Mononuclear cell (primary cell): Measurements from ENCODE around the gene FAH. TPM values are rescaled to one million over a fixed set of nuclear protein-coding genes. Genes with fewer than 3 reads are reported as not detected.

Source experiments
- H3K27me3 ChIP-seq: 2 replicates; pipeline ENCODE4 v1.6.0; 2011; ENCODE audit warnings: low read length, control low read depth; ENCODE audit not compliant: insufficient read depth
- H3K4me1 ChIP-seq: 2 replicates; pipeline ENCODE4 v1.5.1; 2011; ENCODE audit warnings: mild to moderate bottlenecking, low read length, control low read depth; ENCODE audit not compliant: insufficient read depth
- H3K4me3 ChIP-seq: 2 replicates; pipeline ENCODE4 v1.5.1; 2011; ENCODE audit warnings: mild to moderate bottlenecking, low read length, moderate library complexity
- H3K9me3 ChIP-seq: 2 replicates; pipeline ENCODE4 v1.5.1; 2011; ENCODE audit warnings: low read depth, mild to moderate bottlenecking, control low read depth, low read length
- total RNA-seq: library from RNA; depleted of rRNA; stranded (reverse); fragments of >200 nt; gene quantifications from one replicate; pipeline ENCODE4 v1.2.3, GENCODE V29; 2012

The FAH gene
- total RNA-seq, 1 donor: 4.8 TPM

DNA sequence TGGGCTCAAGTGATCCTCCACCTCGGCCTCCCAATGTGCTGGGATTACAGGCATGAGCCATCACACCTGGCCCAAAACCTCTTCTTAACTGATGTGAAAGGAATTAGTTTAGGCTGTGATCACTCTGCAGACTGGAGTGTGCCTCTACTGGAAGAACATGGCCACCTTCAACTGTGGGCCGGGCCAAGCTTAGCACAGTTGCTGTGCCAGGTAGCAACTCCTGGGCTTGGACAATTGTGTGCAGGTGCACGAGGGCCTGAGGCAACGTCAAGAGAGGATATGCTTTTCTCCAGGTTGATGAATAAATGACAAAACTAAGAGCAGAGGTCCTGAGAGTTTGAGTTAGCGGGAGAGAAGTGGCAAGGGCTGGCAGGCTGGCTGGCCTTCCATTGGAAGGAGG lies 6.5 kb downstream of the FAH start:
- Histone ChIP-seq H3K4me1 (peaks cover 52% of the 10 kb centered on the region), H3K9me3 (no peaks in the 10 kb centered on the region), H3K4me3 (no peak overlapping the region), H3K27me3 (no peaks in the 10 kb centered on the region)

DNA sequence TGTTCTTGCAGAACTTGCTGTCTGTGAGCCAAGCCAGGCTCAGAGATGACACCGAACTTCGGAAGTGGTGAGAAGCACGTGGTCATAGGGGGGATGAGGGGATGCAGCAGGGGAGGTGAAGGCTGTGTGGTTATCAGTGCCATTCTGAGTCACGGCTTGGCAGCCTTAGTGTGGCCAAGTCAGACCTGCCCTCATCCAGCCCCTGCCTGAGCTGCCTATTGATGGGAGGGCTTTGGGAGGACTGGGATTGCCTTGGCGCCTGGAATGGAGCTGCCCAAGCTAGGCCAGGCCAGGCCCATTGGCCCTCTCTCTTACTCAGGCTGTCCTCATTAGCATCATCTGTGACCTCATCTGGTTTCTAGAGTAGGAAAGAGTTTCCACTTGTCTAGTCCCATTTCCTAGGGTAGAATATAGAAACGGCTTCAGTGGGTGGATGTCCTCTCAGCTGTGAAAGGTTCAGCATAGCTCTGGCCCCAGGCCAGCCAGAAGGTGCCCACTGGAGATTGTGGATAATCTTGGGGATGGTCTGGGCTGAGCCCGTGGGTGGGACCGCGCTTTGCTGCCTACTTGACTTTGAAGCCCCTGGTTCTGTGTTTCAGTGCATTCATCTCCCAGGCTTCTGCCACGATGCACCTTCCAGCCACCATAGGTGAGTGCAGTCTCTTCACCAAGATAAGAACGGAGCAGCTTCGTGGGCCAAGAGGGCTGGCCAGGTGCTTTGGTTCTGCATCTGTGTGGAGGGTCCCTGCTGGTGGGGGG lies 7.2 kb downstream of the FAH start:
- Histone ChIP-seq H3K4me3 (no peak overlapping the region), H3K4me1 (peaks cover 45% of the 10 kb centered on the region), H3K9me3 (no peaks in the 10 kb centered on the region), H3K27me3 (no peaks in the 10 kb centered on the region)

DNA sequence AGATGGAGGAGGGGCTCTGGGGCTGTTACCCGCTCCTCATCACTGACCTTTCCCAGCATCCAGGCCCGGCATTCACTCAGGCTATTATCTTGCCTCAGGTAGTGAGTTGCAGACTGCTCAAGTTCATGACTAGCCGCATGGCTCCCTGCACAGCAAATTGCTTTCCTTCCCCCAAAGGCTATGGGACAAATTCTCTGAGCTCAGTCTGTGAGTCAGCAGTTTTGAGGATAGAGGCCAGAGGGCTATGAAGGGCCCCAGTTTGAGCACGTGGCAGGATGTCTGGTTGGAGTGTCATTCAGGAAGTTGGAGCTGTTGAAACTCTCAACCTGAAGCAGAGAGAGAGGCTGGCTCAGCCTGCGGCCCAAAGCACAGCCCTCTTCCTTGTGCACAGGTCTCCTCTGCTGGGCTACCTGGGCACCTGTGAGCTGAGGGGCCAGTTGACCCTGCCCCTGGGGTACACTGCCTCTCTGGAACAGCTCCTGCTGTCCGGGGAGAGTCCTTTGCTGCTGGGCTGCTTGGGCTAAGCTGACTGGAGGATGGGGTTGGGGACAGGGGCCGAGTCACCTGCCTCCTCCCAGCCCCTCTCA lies 7.9 kb downstream of the FAH start:
- no peaks in the 10 kb centered on the region for H3K27me3 ChIP-seq
- no peaks in the 10 kb centered on the region for H3K9me3 ChIP-seq
- H3K4me1 ChIP-seq: peaks cover 39% of the 10 kb centered on the region
- no peak overlapping the region for H3K4me3 ChIP-seq

DNA sequence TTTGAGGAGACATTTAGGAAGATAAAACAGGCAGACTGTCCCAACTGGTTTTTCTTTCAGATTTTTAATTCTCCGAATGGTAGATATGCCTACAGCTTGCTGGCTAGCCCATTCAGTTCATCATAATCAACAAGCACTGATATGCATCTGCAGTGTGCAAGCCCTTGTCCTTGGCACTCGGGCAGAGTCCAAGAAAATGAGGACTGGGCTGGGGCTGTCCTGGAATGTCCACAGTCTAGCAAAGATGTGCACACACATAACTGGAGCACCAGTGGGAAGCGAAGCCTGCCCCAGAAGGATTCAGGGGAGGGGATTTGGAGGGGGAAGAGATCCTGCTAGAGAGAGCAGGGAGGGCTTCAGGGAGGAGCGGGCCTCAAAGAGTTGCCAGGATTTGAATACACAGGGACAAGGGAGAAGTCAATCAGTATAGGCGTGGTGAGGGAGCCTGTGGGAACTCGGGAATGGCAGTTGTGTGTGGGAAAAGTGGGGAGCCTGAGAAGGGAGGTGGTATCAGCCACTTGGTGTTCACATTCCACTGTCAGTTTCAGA lies 8.7 kb downstream of the FAH start:
- Histone ChIP-seq H3K4me1 (peaks cover 32% of the 10 kb centered on the region), H3K27me3 (no peaks in the 10 kb centered on the region), H3K4me3 (no peak overlapping the region), H3K9me3 (no peaks in the 10 kb centered on the region)

DNA sequence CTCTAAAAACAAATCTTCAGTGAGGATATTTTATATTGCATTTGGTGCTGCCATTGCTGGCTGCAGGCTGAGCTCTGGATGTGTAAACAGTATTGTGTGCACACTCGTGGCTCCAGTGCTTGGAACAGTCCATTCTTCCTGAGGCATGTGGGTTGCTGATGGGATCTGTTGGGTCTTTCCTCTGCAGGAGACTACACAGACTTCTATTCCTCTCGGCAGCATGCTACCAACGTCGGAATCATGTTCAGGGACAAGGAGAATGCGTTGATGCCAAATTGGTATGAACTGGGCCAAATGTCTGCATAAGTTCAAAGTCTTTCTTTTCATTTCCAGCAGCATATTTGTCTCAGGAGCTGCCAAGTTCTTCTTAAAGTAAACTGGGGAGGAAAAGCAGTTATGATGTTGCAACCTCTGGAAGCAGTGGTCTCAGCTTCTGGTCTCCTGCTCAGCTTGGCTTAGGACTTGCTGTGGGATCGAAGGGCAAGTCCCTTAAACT lies 9.3 kb downstream of the FAH start:
- peaks cover 28% of the 10 kb centered on the region for H3K4me1 ChIP-seq
- no peaks in the 10 kb centered on the region for H3K27me3 ChIP-seq
- H3K4me3 ChIP-seq: no peak overlapping the region
- no peaks in the 10 kb centered on the region for H3K9me3 ChIP-seq

DNA sequence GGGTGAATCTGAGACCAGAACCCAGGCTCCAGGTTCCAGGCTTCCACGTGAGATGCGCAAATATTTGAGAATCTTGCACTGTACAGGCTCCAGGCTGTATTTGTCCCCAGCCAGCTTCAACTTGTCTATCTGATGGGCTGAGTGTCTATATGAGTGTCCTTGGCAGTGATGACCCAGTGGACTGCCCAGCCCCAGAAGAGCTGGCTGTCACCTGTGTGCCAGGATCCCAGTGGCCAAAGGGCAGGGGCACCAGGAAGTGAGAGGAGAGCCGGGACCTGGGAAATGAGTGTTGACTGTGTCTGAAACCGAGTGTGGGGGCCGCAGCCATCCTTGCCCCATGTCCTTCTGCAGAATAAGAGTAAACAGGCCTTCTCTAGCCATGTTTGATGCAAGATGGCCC lies 10.4 kb downstream of the FAH start:
- H3K4me3 ChIP-seq: no peak overlapping the region
- peaks cover 28% of the 10 kb centered on the region for H3K4me1 ChIP-seq
- H3K9me3 ChIP-seq: no peaks in the 10 kb centered on the region
- no peaks in the 10 kb centered on the region for H3K27me3 ChIP-seq

DNA sequence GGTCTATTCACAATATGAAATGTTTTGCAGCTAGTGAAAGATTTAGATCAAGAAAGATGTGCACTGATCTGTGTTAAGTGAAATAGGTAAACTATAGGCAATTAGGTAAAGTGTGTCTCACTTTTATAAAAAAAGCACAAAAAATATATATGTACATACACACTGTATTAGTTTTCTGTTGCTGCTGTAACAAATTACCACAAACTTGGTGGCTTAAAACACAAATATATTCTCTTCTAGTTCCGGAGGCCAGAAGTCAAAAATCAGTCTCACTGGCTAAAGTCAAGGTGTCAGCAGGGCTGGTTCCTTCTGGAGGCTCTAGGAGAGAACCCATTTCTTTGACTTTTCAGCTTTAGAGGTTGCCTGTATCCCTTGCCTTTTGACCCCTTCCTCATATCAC lies 11.1 kb downstream of the FAH start:
- Histone ChIP-seq H3K4me3 (no peak overlapping the region), H3K4me1 (peaks cover 28% of the 10 kb centered on the region), H3K9me3 (no peaks in the 10 kb centered on the region), H3K27me3 (no peaks in the 10 kb centered on the region)

DNA sequence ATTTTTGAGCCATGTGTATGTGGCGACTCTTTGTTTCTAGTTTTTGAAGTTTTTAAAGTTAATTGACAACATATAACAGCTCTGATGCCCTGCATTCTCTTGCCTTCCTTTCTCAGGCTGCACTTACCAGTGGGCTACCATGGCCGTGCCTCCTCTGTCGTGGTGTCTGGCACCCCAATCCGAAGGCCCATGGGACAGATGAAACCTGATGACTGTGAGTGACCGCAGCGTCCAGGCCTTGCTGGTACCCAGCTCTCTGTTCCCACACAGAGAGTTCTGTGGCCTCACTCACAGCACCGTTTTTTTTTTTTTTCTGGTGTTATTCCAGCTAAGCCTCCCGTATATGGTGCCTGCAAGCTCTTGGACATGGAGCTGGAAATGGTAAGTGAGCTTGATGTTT lies 15.1 kb downstream of the FAH start:
- no peak overlapping the region for H3K4me3 ChIP-seq
- H3K27me3 ChIP-seq: no peaks in the 10 kb centered on the region
- H3K4me1 ChIP-seq: no peaks in the 10 kb centered on the region
- no peaks in the 10 kb centered on the region for H3K9me3 ChIP-seq

DNA sequence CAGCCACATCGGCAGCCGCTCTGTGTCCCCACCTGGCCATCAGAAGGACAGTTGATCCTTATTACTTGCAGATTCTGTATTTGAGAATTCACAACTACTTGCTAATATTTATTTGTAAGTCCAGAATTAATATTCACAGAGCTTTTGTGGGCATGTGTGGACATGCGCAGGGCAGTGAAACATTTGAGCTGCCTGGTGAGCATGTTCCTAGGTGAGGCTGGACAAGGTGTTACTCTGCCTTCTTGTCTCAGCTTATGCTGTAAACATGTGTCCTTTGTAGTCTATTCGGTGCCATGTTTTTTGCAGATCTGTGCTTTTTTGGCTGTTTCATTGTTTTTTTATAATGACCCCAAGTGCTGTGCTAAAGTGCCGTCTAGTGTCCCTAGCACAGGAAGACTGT lies 15.6 kb downstream of the FAH start:
- Histone ChIP-seq H3K4me3 (no peak overlapping the region), H3K4me1 (no peaks in the 10 kb centered on the region), H3K27me3 (no peaks in the 10 kb centered on the region), H3K9me3 (no peaks in the 10 kb centered on the region)

DNA sequence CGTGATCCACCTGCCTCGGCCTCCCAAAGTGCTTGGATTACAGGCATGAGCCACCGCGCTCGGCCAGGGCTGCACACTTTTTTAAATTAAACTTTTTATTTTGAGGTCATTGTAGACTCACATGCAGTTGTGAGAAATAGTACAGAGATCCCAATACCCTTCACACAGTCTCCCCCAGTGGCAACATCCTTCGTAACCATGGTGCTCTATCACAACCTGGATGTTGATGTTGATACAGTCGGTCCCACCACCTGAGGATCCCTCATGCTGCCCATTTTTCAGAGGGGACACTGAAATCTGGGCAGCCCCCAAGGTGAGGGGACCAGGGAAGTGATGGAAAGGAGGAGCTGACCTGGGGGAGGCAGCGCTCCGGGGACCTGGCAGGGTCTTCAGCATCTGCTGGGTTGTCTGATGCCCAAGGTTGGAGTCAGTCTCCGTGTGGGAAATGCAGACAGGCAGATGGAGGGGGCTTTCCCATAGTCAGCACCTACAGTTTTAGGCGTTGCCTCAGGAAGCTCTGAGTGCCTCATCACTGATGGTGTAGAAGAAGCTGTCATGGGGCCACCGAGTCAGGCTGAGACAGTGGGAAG lies 17.1 kb downstream of the FAH start:
- H3K4me1 ChIP-seq: no peaks in the 10 kb centered on the region
- H3K27me3 ChIP-seq: no peaks in the 10 kb centered on the region
- H3K4me3 ChIP-seq: no peak overlapping the region
- no peaks in the 10 kb centered on the region for H3K9me3 ChIP-seq

DNA sequence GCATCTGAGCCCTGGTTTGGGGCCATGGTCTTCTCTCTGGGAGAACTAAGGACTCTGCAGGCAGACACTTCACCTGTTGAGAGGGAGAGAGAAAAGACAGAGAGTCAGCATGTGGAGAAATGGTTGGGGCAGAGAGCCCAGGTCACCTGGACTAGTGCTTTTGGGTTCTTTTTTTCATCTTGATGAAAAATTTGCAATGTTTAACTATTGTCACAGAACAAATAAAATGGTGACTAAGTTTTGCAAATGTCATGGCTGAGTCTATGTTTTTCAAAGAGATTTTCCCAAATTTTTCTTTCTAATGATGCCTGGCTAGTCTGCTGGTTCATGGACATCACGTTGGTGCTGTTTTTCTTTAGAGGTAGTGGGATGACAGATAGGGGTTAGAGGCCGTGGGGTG lies 17.8 kb downstream of the FAH start:
- Histone ChIP-seq H3K27me3 (no peaks in the 10 kb centered on the region), H3K4me1 (no peaks in the 10 kb centered on the region), H3K4me3 (no peak overlapping the region), H3K9me3 (no peaks in the 10 kb centered on the region)

DNA sequence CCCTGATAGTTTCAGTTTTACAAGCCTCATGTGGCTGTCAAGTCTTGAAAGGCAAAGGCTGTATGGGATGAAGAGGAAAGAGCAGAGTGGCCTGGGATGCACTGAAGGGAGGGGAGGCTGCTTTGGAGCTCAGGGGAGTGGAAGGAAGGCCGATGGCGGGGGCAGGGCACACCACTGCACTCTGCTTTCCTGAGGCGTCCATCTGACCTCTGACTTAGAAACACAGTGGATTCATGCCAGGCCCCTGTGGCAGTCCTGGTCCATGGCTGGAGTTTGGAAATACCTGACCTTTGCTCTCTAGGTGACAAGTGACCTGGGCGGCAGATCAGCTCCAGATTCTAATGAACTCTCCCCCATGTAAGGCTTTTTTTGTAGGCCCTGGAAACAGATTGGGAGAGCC lies 19.0 kb downstream of the FAH start:
- no peaks in the 10 kb centered on the region for H3K27me3 ChIP-seq
- no peaks in the 10 kb centered on the region for H3K4me1 ChIP-seq
- H3K9me3 ChIP-seq: no peaks in the 10 kb centered on the region
- no peak overlapping the region for H3K4me3 ChIP-seq

DNA sequence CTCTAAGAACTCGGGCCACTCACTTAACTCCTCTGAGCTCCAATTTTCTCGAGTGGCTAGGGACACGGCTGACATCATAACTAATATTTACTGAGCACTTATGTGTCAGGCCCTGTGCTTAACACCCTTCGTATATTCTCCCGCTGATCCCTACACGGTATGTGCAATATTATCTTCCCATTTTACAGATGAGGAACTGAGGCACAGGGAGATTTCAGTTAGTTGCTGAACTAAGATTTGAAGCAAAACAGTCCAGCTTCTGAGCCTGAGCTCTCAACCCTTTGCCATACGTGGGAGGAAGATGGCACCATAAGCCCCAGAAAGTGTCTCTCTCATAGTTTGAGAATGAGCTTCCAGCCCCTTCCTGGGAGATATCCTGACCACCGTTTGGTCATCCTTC lies 19.6 kb downstream of the FAH start:
- Histone ChIP-seq H3K4me1 (no peaks in the 10 kb centered on the region), H3K9me3 (no peaks in the 10 kb centered on the region), H3K4me3 (no peak overlapping the region), H3K27me3 (no peaks in the 10 kb centered on the region)

DNA sequence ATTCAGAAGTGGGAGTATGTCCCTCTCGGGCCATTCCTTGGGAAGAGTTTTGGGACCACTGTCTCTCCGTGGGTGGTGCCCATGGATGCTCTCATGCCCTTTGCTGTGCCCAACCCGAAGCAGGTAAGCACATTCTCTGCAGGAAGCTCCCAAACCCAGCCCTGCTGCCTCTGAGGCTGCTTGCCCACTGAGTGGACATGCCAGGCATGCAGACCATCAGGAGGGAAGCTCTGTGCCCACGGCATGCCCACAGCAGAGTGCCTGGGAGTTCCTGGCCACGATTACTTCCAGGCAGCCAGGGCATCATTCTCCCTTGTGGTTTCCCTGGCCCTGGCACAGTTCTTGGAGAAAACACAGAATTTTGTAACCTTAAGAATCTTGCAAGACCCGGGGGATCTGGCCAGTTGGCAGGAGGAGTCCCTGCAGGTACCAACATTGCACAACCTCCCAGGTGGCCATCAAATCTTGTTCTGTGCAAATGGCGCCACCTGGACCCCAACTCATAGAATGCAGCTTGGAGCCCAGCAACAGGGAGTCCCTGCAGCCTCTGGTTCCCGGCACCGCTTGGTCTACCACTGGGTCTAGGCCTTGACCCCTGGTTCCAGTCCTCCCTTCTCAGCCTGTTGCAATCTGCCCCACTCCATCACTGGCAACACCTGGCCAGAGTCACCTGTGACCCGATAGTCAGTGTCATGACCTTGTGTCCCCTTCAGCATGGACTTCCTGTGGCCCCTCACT lies 20.4 kb downstream of the FAH start:
- no peaks in the 10 kb centered on the region for H3K4me1 ChIP-seq
- H3K9me3 ChIP-seq: no peaks in the 10 kb centered on the region
- no peaks in the 10 kb centered on the region for H3K27me3 ChIP-seq
- no peak overlapping the region for H3K4me3 ChIP-seq
